HepG2 (cell line): Measurements from ENCODE around the gene SHISA4. TPM values are rescaled to one million over a fixed set of nuclear protein-coding genes. Genes with fewer than 3 reads are reported as not detected.

Experiments used
- CBFB ChIP-seq: sonication (generic); formaldehyde crosslinking; IDR thresholded peaks from 2 replicates; pipeline ENCODE4 v1.4.0; 2020; ENCODE audit warnings: missing genetic modification reagents
- ETV5 ChIP-seq: IDR thresholded peaks from 2 replicates; pipeline ENCODE4 v1.6.1; 2018; ENCODE audit warnings: missing biosample characterization, missing genetic modification reagents, inconsistent platforms, borderline replicate concordance
- GTF2F1 ChIP-seq: fragments of 150-350 bp; IDR thresholded peaks from 2 replicates; pipeline ENCODE4 v1.6.1; 2014; ENCODE audit warnings: low read length
- KDM6A ChIP-seq: IDR thresholded peaks from 2 replicates; pipeline ENCODE4 v1.6.1; 2016; ENCODE audit warnings: low read depth
- SMARCC2 ChIP-seq: fragments of 450-650 bp; IDR thresholded peaks from 2 replicates; pipeline ENCODE4 v1.6.1; 2017; ENCODE audit warnings: antibody characterized with exemption, mild to moderate bottlenecking
- WIZ ChIP-seq: sonication (generic); formaldehyde crosslinking; IDR thresholded peaks from 2 replicates; pipeline ENCODE4 v1.5.1; 2020; ENCODE audit warnings: mild to moderate bottlenecking, missing genetic modification reagents
- ZBTB10 ChIP-seq: sonication (generic); formaldehyde crosslinking; IDR thresholded peaks from 2 replicates; pipeline ENCODE4 v1.4.0; 2020; ENCODE audit warnings: missing genetic modification reagents, borderline replicate concordance
- ZNF296 ChIP-seq: sonication (generic); formaldehyde crosslinking; conservative IDR thresholded peaks from 2 replicates; pipeline ENCODE4 v1.5.0; 2020; ENCODE audit warnings: mild to moderate bottlenecking, missing genetic modification reagents
- ZNF383 ChIP-seq: sonication (generic); formaldehyde crosslinking; IDR thresholded peaks from 2 replicates; pipeline ENCODE4 v1.4.0; 2020; ENCODE audit warnings: missing genetic modification reagents, mild to moderate bottlenecking, borderline replicate concordance
- ZNF839 ChIP-seq: sonication (generic); formaldehyde crosslinking; IDR thresholded peaks from 2 replicates; pipeline ENCODE4 v1.4.0; 2020; ENCODE audit warnings: missing genetic modification reagents, mild to moderate bottlenecking, borderline replicate concordance
- polyA plus RNA-seq, 8 experiments: library from polyadenylated mRNA; depleted of rRNA in 3 of 8; stranded (reverse) in 7 of 8; unstranded in 1 of 8; fragments of >200 nt; fragmentation: Illumina TruSeq in 4 of 8; extraction: Trizol in 4 of 8; gene quantifications; 2 replicates each; pipeline versions ENCODE4 v1.2.1 to v1.2.3, GENCODE V29; 2011 to 2016; ENCODE audit warnings: low read depth in 4 of 8, missing spikeins in 1 of 8, mixed read lengths in 1 of 8; ENCODE audit not compliant: insufficient read depth in 1 of 8
- total RNA-seq, 5 experiments: library from RNA; depleted of rRNA; stranded (reverse); fragments of >200 nt; fragmentation: Illumina TruSeq; extraction: Trizol; gene quantifications; 2 replicates each; pipeline ENCODE4 v1.2.3, GENCODE V29; 2016; ENCODE audit warnings: low read depth in 1 of 5
- TF ChIP-seq, protein P1 (sequence below): sonication (generic); formaldehyde crosslinking; IDR thresholded peaks from 2 replicates; pipeline ENCODE4 v1.4.0; 2020; ENCODE audit warnings: missing genetic modification reagents
- TF ChIP-seq, protein P2 (sequence below): IDR thresholded peaks from 2 replicates; pipeline ENCODE4 v1.6.1; 2016; ENCODE audit warnings: low read depth, missing genetic modification reagents, missing compliant biosample characterization

SHISA4 gene
- total and polyA plus RNA-seq, 2 of the 13 experiments (the other 11 are each of a cell fraction or from before 2014, with no cell fraction given) = 0.51 to 1.0 TPM

DNA sequence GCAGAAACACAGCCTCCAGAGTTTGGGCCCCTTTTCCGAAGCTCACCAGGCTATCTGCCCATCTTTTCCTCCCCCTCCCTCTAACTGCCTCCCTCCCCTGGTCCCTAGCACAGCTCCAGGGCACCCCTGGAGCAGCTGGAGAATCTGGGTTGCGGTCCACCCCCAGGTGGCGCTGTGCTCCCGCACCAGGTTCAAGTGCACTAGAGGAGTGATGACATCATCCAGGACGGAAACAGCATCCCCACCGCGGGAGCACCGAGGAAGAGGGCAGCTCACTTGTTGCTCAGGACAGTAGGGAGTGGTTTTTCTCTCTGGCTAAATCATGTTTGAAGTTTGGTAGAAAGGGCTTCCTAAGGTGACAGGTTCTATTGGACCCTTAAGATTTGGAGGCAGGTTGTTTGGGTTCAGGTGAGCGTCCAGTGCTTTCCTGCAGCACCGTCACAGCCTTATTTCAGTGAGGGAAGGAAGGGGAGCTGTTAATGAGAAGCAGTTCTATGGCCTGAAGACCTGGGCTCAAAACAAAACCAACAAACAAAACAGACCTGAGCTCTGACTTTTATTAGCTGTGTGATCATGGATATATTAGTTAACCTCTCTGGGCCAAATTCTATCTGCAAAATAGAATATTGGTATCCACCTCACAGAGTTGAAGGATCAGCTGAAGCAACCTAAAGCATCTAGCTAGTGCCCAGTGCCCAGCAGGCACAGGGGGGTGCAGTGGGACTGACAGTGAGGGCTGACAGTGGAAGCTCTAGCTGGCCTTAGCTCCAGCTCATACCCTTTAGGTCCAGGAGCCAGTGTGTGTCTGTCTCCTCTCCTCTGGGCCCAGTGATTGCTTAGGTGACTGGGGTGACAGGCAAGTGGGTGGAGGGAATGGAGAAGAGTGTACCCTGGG, 7.5 kb downstream of the SHISA4 start (continued):
- no peak for TF ChIP-seq ZNF383
- TF ChIP-seq, protein P1, sequence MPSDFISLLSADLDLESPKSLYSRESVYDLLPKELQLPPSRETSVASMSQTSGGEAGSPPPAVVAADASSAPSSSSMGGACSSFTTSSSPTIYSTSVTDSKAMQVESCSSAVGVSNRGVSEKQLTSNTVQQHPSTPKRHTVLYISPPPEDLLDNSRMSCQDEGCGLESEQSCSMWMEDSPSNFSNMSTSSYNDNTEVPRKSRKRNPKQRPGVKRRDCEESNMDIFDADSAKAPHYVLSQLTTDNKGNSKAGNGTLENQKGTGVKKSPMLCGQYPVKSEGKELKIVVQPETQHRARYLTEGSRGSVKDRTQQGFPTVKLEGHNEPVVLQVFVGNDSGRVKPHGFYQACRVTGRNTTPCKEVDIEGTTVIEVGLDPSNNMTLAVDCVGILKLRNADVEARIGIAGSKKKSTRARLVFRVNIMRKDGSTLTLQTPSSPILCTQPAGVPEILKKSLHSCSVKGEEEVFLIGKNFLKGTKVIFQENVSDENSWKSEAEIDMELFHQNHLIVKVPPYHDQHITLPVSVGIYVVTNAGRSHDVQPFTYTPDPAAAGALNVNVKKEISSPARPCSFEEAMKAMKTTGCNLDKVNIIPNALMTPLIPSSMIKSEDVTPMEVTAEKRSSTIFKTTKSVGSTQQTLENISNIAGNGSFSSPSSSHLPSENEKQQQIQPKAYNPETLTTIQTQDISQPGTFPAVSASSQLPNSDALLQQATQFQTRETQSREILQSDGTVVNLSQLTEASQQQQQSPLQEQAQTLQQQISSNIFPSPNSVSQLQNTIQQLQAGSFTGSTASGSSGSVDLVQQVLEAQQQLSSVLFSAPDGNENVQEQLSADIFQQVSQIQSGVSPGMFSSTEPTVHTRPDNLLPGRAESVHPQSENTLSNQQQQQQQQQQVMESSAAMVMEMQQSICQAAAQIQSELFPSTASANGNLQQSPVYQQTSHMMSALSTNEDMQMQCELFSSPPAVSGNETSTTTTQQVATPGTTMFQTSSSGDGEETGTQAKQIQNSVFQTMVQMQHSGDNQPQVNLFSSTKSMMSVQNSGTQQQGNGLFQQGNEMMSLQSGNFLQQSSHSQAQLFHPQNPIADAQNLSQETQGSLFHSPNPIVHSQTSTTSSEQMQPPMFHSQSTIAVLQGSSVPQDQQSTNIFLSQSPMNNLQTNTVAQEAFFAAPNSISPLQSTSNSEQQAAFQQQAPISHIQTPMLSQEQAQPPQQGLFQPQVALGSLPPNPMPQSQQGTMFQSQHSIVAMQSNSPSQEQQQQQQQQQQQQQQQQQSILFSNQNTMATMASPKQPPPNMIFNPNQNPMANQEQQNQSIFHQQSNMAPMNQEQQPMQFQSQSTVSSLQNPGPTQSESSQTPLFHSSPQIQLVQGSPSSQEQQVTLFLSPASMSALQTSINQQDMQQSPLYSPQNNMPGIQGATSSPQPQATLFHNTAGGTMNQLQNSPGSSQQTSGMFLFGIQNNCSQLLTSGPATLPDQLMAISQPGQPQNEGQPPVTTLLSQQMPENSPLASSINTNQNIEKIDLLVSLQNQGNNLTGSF (CRISPR knock-in tag) = no peak
- peak; percentile 70; the same call in 1 of the 2 replicates for TF ChIP-seq ETV5
- TF ChIP-seq, protein P2, sequence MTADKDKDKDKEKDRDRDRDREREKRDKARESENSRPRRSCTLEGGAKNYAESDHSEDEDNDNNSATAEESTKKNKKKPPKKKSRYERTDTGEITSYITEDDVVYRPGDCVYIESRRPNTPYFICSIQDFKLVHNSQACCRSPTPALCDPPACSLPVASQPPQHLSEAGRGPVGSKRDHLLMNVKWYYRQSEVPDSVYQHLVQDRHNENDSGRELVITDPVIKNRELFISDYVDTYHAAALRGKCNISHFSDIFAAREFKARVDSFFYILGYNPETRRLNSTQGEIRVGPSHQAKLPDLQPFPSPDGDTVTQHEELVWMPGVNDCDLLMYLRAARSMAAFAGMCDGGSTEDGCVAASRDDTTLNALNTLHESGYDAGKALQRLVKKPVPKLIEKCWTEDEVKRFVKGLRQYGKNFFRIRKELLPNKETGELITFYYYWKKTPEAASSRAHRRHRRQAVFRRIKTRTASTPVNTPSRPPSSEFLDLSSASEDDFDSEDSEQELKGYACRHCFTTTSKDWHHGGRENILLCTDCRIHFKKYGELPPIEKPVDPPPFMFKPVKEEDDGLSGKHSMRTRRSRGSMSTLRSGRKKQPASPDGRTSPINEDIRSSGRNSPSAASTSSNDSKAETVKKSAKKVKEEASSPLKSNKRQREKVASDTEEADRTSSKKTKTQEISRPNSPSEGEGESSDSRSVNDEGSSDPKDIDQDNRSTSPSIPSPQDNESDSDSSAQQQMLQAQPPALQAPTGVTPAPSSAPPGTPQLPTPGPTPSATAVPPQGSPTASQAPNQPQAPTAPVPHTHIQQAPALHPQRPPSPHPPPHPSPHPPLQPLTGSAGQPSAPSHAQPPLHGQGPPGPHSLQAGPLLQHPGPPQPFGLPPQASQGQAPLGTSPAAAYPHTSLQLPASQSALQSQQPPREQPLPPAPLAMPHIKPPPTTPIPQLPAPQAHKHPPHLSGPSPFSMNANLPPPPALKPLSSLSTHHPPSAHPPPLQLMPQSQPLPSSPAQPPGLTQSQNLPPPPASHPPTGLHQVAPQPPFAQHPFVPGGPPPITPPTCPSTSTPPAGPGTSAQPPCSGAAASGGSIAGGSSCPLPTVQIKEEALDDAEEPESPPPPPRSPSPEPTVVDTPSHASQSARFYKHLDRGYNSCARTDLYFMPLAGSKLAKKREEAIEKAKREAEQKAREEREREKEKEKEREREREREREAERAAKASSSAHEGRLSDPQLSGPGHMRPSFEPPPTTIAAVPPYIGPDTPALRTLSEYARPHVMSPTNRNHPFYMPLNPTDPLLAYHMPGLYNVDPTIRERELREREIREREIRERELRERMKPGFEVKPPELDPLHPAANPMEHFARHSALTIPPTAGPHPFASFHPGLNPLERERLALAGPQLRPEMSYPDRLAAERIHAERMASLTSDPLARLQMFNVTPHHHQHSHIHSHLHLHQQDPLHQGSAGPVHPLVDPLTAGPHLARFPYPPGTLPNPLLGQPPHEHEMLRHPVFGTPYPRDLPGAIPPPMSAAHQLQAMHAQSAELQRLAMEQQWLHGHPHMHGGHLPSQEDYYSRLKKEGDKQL (CRISPR knock-in tag) = no peak
- TF ChIP-seq KDM6A (CRISPR knock-in tag) = no peak
- no peak for TF ChIP-seq ZNF839 (CRISPR knock-in tag)
- TF ChIP-seq GTF2F1 = no peak
- TF ChIP-seq CBFB = peak; percentile 95
- TF ChIP-seq ZBTB10 (CRISPR knock-in tag) = no peak
- no peak for TF ChIP-seq ZNF296 (CRISPR knock-in tag)
- TF ChIP-seq WIZ = no peak
- TF ChIP-seq SMARCC2 = no peak
